ENCODE results near the gene OTOP3.

OTOP3 gene

DNA sequence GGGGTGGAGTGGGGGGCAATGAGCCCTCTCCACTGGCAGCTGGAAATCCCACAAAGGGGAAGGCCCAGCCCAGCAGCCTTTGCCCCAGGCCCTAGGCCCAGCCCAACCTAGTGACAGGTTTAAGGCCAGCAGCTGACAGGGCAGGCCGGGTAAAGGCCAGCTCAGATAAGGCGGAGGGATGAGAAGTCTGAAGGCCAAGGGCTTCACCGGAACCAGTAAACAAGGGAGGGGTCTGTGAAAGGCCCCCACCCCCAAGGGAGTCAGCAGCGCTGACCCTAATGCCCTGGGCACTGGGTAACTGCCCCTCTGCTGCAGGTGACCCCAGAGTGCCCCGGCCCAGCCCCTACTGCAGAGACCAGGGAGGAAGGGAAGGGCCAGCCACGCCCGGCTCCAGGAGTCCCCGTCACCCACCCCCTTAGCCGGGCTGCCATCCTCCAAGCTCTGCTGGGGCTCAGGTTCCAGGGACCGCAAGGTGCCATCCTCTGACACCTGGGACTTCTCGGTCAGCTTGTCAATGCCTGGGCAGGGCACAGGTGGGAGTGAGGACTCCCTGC, 17.5 kb downstream of the OTOP3 start:
- no peak overlapping the region for H3K27ac ChIP-seq
- TF ChIP-seq ZFX (IDR thresholded peaks at IDR 0.05): no peak
- TF ChIP-seq, protein P1, sequence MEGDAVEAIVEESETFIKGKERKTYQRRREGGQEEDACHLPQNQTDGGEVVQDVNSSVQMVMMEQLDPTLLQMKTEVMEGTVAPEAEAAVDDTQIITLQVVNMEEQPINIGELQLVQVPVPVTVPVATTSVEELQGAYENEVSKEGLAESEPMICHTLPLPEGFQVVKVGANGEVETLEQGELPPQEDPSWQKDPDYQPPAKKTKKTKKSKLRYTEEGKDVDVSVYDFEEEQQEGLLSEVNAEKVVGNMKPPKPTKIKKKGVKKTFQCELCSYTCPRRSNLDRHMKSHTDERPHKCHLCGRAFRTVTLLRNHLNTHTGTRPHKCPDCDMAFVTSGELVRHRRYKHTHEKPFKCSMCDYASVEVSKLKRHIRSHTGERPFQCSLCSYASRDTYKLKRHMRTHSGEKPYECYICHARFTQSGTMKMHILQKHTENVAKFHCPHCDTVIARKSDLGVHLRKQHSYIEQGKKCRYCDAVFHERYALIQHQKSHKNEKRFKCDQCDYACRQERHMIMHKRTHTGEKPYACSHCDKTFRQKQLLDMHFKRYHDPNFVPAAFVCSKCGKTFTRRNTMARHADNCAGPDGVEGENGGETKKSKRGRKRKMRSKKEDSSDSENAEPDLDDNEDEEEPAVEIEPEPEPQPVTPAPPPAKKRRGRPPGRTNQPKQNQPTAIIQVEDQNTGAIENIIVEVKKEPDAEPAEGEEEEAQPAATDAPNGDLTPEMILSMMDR (conservative IDR thresholded peaks at IDR 0.05): no peak

DNA sequence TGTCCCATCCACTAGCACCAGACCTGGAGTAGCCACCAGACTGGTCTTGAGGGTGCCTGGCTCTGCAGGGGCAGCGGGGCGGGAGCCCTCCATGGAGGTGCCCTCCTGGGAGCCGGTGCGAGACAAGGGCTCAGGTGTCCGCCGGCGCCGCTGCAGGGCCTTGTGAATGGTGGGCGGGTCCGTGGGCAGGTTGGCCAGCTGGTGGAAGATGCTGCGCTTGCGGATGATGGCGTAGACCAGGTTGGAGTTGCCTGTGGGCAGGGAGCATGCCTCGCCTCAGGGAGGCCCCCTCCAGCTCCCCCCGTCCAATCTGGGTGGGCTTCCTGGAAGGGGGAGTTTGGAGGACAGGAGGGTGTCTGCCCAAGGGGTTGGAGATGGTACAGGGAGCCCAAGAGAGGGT, 18.4 kb downstream of the OTOP3 start:
- H3K27ac ChIP-seq: no peak overlapping the region
- no peak for TF ChIP-seq ZFX (IDR thresholded peaks at IDR 0.05)
- TF ChIP-seq, protein P1 (conservative IDR thresholded peaks at IDR 0.05): no peak

DNA sequence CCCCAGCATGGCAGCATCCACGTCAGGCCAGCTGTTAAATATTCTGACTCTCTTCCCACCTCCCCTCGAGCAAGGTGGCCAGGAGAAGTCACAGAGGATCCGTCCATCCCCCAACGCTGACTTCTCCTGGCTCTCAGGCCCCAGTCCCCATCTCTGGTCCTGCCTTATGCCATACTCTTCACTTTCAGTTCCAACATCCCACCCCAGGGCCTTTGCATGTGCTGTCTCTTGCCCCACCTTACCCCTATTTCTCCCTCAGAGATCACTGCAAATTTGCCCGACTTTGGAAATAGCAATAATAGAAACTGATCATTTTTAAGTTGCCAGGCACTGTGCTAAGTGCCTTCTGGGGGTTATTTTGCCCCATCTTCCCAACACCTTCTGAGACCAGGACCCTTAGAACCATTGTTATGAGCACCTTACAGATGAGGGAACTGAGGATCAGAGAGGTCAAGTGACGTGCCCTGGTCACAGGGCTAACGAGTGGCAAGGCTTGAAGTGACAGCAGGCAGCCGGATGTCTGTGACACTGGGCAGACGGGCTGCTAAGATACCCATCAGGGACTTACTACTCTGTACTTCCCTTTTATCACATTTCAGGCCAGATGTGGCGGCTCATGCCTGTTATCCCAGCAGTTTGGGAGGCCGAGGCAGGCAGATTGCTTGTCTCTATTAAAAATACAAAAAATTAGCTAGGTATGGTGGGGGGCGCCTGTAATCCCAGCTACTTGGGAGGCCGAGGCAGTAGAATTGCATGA, 19.1 kb downstream of the OTOP3 start:
- TF ChIP-seq, protein P1 (conservative IDR thresholded peaks at IDR 0.05): no peak
- TF ChIP-seq ZFX (IDR thresholded peaks at IDR 0.05): no peak
- no peak overlapping the region for H3K27ac ChIP-seq

DNA sequence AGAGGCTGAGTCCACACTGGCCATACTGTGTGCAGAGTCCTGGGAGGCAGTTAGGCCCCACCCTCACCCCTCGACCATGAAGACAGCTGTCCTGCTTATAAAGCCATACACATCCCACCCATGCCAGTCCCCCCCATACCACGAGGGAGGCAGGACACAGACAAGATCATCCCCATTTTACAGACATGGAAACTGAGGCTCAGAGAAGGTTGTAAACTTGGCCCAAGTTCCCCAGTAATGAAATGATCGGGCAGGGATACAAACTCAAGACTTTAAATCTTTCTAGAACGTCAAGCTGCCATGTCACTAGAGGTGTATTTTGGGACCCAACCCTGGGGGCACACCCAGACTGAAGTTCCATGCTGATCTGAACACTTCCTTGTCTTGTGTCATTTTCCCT, 20.4 kb downstream of the OTOP3 start:
- no peak for TF ChIP-seq ZFX (IDR thresholded peaks at IDR 0.05)
- TF ChIP-seq, protein P1 (conservative IDR thresholded peaks at IDR 0.05): no peak
- H3K27ac ChIP-seq: no peak overlapping the region

DNA sequence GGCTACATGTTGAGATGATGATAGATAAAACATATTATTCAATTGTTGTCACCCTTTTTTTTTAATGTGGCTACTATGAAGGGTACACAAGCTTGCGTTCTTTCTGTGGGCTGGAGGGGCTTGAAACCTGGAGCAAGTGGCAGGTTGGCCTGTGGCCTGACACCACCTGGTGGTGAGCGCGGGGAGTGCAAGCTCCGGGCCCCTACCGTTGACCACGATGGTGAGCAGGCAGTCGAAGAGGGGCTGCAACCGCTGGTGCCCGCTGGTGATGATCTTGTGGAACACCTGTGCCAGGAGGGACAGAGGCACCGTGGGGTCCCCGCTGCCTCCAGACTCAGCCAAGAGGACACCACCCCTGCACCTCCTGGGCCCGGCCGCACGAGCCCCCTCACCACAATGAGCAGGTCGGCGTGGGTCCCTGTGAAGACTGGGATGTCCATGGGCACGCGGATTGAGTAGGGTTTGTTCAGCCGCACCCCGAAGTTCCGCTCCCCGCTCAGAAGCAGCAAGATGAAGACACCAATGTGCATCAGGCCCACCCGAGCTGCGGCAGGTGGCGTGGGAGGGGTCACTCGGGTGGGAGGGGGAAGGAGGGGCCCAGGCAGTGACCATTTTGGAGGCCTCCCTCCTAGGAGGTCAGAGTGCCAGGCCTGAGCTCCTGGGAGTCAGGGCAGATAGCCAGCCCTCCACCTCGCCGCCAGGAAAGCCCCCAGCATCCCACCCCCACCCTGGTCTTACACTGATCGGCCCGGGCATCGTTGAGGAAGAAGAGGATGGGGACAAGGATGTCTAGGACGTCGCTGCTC, 22.4 kb downstream of the OTOP3 start:
- no peak overlapping the region for H3K27ac ChIP-seq
- no peak for TF ChIP-seq ZFX (IDR thresholded peaks at IDR 0.05)
- TF ChIP-seq, protein P1 (conservative IDR thresholded peaks at IDR 0.05): peak; percentile 97

DNA sequence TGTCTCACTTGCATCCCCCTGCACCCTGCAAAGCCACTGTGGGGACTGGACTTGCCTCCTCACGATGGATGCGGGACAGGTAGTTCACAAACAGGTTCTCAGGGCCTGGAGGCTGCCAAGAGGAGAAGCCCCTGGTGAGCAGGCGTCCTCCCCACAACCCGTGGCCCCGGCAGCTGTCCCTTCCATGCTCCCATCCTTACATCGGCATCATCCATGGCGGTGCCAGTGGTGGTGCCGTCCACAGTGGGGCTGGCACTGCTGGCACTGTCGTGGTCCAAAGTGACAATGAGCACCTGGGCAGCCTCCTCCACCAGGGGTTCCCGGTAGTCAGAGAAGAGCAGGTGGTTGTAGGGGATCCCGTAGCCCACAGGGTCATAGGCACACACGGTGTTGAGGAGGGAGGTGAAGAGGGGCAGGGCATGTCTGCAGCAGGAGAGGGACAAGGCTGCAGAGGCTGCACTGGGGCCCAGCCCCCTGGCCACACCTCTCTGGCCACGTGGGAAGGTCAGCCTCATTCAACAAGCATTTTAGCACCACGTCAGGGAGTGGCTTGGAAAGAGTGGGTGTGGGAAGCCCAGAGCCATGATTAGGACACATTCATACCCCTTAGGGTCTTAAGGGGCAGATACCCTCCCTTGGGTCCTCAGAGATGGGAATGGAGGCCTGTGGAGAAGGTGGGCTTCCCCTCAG, 24.3 kb downstream of the OTOP3 start:
- no peak overlapping the region for H3K27ac ChIP-seq
- TF ChIP-seq ZFX (IDR thresholded peaks at IDR 0.05): no peak
- TF ChIP-seq, protein P1 (conservative IDR thresholded peaks at IDR 0.05): no peak
